ENCODE measurements around the gene DIAPH1.

DNA sequence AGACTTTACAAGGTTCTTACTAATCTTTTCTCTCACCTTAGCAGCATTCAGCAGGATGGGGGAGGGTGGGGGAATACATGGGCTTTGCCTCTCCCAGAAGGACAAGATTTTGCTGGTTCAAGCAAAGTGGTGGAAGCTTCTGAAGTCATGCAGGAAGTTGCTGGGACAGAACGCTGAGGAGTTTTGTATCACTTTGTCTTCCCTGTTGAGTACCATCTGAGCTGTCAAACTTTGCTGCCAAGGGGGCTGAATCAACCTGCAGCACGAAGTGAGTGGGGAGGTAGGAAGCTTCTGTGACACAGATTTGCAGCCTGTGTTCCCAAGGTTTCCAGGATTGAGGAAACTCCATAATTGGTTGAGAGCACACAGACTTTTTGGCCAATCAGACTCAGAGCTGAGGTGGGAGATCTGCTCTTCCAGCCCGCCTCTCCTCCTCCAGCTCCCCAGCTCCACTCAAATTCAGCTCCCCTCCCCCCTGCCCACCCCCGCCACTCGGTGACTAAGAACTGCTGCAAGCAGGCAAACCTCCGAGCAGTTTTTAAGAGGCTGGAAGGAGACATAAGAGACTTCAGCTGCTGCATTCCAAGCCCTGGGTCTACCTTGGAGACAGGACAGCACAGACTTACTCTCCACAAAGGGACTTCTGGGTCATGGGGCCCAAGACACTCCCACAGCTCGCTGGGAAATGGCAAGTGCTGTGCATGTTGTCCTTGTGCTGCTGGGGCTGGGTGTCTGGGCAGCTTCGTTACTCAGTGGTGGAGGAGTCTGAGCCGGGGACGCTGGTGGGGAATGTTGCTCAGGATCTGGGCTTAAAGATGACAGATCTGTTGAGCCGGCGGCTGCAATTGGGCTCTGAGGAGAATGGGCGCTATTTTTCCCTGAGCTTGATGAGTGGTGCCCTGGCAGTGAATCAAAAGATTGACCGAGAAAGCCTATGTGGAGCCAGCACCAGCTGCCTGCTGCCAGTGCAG lies 129.9 kb downstream of the DIAPH1 start, which contains the start of gene PCDHGC5:
- TF ChIP-seq POLR2A (IDR thresholded peaks at IDR 0.05; ENCODE audit: low read depth, low read length) (no peak), POLR2AphosphoS5 (IDR thresholded peaks at IDR 0.05; ENCODE audit: low read depth, low read length) (no peak), TAF1 (IDR thresholded peaks at IDR 0.05; ENCODE audit: low read depth, low read length) (no peak), SPI1 (IDR thresholded peaks at IDR 0.05; ENCODE audit: low read depth, low read length) (no peak), PAX5 (IDR thresholded peaks at IDR 0.05; ENCODE audit: insufficient read depth, low read length, severe bottlenecking) (no peak)

All from GM12891 (cell line).